Dendritic cell treated with granulocyte-macrophage colony-stimulating factor and Interleukin-4, amounts not matched to agents 40 ng/mL and 50 ng/mL, for 4 days (primary cell): ENCODE measurements around the gene CASKIN2.
A peak's percentile ranks its signal among the peaks of the same experiment; 100 is the strongest.

Experiments used
- H3K27ac Mint-ChIP-seq: one replicate; pipeline ENCODE4 v1.8.0; 2022; ENCODE audit warnings: mild to moderate bottlenecking, mixed read lengths
- H3K27me3 Mint-ChIP-seq: one replicate; pipeline ENCODE4 v1.8.0; 2022; ENCODE audit warnings: mild to moderate bottlenecking, mixed read lengths
- H3K36me3 Mint-ChIP-seq: one replicate; pipeline ENCODE4 v1.8.0; 2022; ENCODE audit warnings: low read depth, mixed read lengths
- H3K4me1 Mint-ChIP-seq: one replicate; pipeline ENCODE4 v1.8.0; 2022; ENCODE audit warnings: low read depth, mixed read lengths
- H3K4me3 Mint-ChIP-seq: one replicate; pipeline ENCODE4 v1.8.0; 2022; ENCODE audit warnings: mild to moderate bottlenecking, moderate library complexity, mixed read lengths
- H3K9me3 Mint-ChIP-seq: one replicate; pipeline ENCODE4 v1.8.0; 2022; ENCODE audit warnings: mixed read lengths
- intact Hi-C: fragments of 100-400 bp; cut with micrococcal nuclease; formaldehyde crosslinking; loops from one replicate; pipeline ENCODE4 v1.15.0; 2022

The CASKIN2 gene

GRCh38 chr17:75475851-75476250 is 39.5 kb downstream of the CASKIN2 start:
- Mint-ChIP-seq H3K4me1 (peaks cover 28% of the 10 kb centered on the region), H3K9me3 (no peaks in the 10 kb centered on the region), H3K27ac (no peak overlapping the region), H3K36me3 (peaks cover 68% of the 10 kb centered on the region), H3K4me3 (no peak overlapping the region), H3K27me3 (no peaks in the 10 kb centered on the region)
- intact Hi-C loops = no loop called here

GRCh38 chr17:75475144-75475835 is 40.0 kb downstream of the CASKIN2 start:
- Mint-ChIP-seq H3K36me3 (peaks cover 68% of the 10 kb centered on the region), H3K27me3 (no peaks in the 10 kb centered on the region), H3K4me3 (no peak overlapping the region), H3K27ac (no peak overlapping the region), H3K4me1 (peaks cover 23% of the 10 kb centered on the region), H3K9me3 (no peaks in the 10 kb centered on the region)
- intact Hi-C loops = no loop called here

GRCh38 chr17:75474736-75475135 is 40.6 kb downstream of the CASKIN2 start:
- H3K36me3 Mint-ChIP-seq = peaks cover 65% of the 10 kb centered on the region
- no peak overlapping the region for H3K4me3 Mint-ChIP-seq
- no peak overlapping the region for H3K27ac Mint-ChIP-seq
- peaks cover 17% of the 10 kb centered on the region for H3K4me1 Mint-ChIP-seq
- intact Hi-C loops = no loop called here
- H3K9me3 Mint-ChIP-seq = no peaks in the 10 kb centered on the region
- no peaks in the 10 kb centered on the region for H3K27me3 Mint-ChIP-seq

GRCh38 chr17:75473246-75473645 is 42.1 kb downstream of the CASKIN2 start:
- Mint-ChIP-seq H3K27me3 (no peaks in the 10 kb centered on the region), H3K36me3 (peaks cover 69% of the 10 kb centered on the region), H3K27ac (no peak overlapping the region), H3K4me1 (peaks cover 16% of the 10 kb centered on the region), H3K4me3 (no peak overlapping the region), H3K9me3 (no peaks in the 10 kb centered on the region)
- intact Hi-C loops = no loop called here

- Mint-ChIP-seq H3K4me1 (peaks cover 9% of the 10 kb centered on the region), H3K27ac (no peak overlapping the region), H3K36me3 (peaks cover 69% of the 10 kb centered on the region), H3K4me3 (no peak overlapping the region), H3K9me3 (no peaks in the 10 kb centered on the region), H3K27me3 (no peaks in the 10 kb centered on the region)
- intact Hi-C loops = no loop called here
Observed at GRCh38 chr17:75472119-75472518, 43.2 kb downstream of the CASKIN2 start.

GRCh38 chr17:75471207-75471606 is 44.1 kb downstream of the CASKIN2 start:
- H3K36me3 Mint-ChIP-seq = peaks cover 64% of the 10 kb centered on the region
- intact Hi-C loops = no loop called here
- no peaks in the 10 kb centered on the region for H3K9me3 Mint-ChIP-seq
- no peak overlapping the region for H3K27ac Mint-ChIP-seq
- H3K4me3 Mint-ChIP-seq = no peak overlapping the region
- peaks cover under 1% of the 10 kb centered on the region for H3K4me1 Mint-ChIP-seq
- no peaks in the 10 kb centered on the region for H3K27me3 Mint-ChIP-seq

- Mint-ChIP-seq H3K36me3 (peaks cover 48% of the 10 kb centered on the region), H3K4me3 (no peak overlapping the region), H3K27ac (no peak overlapping the region), H3K4me1 (no peaks in the 10 kb centered on the region), H3K27me3 (no peaks in the 10 kb centered on the region), H3K9me3 (no peaks in the 10 kb centered on the region)
- intact Hi-C loops = no loop called here
Observed at GRCh38 chr17:75468779-75469373, 46.5 kb downstream of the CASKIN2 start.

- no peak overlapping the region for H3K27ac Mint-ChIP-seq
- no peak overlapping the region for H3K4me3 Mint-ChIP-seq
- no peaks in the 10 kb centered on the region for H3K9me3 Mint-ChIP-seq
- no peaks in the 10 kb centered on the region for H3K27me3 Mint-ChIP-seq
- intact Hi-C loops = no loop called here
- H3K4me1 Mint-ChIP-seq = no peaks in the 10 kb centered on the region
- peaks cover 48% of the 10 kb centered on the region for H3K36me3 Mint-ChIP-seq
Observed at GRCh38 chr17:75468291-75468754, 47.0 kb downstream of the CASKIN2 start.

GRCh38 chr17:75465039-75465438 is 50.3 kb downstream of the CASKIN2 start:
- Mint-ChIP-seq H3K9me3 (no peaks in the 10 kb centered on the region), H3K27ac (no peak overlapping the region), H3K4me1 (peaks cover 9% of the 10 kb centered on the region), H3K4me3 (no peak overlapping the region), H3K36me3 (peaks cover 24% of the 10 kb centered on the region), H3K27me3 (no peaks in the 10 kb centered on the region)
- intact Hi-C loops = no loop called here

- H3K4me1 Mint-ChIP-seq = peaks cover 22% of the 10 kb centered on the region
- no peaks in the 10 kb centered on the region for H3K27me3 Mint-ChIP-seq
- no peaks in the 10 kb centered on the region for H3K9me3 Mint-ChIP-seq
- no peak overlapping the region for H3K4me3 Mint-ChIP-seq
- H3K36me3 Mint-ChIP-seq = peaks cover 17% of the 10 kb centered on the region
- no peak overlapping the region for H3K27ac Mint-ChIP-seq
- intact Hi-C loops = no loop called here
Observed at GRCh38 chr17:75463603-75464002, 51.7 kb downstream of the CASKIN2 start.

GRCh38 chr17:75460295-75460694 is 55.0 kb downstream of the CASKIN2 start:
- Mint-ChIP-seq H3K4me3 (no peak overlapping the region), H3K4me1 (peaks cover 40% of the 10 kb centered on the region), H3K27ac (peak overlapping the region; percentile 45), H3K27me3 (no peaks in the 10 kb centered on the region), H3K9me3 (no peaks in the 10 kb centered on the region), H3K36me3 (peaks cover 22% of the 10 kb centered on the region)
- intact Hi-C loops = no loop called here

GRCh38 chr17:75459590-75460267 is 55.6 kb downstream of the CASKIN2 start:
- peaks cover 21% of the 10 kb centered on the region for H3K36me3 Mint-ChIP-seq
- no peaks in the 10 kb centered on the region for H3K27me3 Mint-ChIP-seq
- no peaks in the 10 kb centered on the region for H3K9me3 Mint-ChIP-seq
- intact Hi-C loops = no loop called here
- no peak overlapping the region for H3K4me3 Mint-ChIP-seq
- H3K4me1 Mint-ChIP-seq = peaks cover 40% of the 10 kb centered on the region
- peak overlapping the region; percentile 45 for H3K27ac Mint-ChIP-seq

GRCh38 chr17:75459246-75459589 is 56.1 kb downstream of the CASKIN2 start:
- Mint-ChIP-seq H3K27me3 (no peaks in the 10 kb centered on the region), H3K36me3 (peaks cover 16% of the 10 kb centered on the region), H3K9me3 (no peaks in the 10 kb centered on the region), H3K4me1 (peaks cover 41% of the 10 kb centered on the region), H3K27ac (peak overlapping the region; percentile 22), H3K4me3 (no peak overlapping the region)
- intact Hi-C loops = no loop called here

- Mint-ChIP-seq H3K9me3 (no peaks in the 10 kb centered on the region), H3K27ac (peak overlapping the region; percentile 98), H3K4me3 (peak overlapping the region; percentile 86), H3K27me3 (no peaks in the 10 kb centered on the region), H3K36me3 (peaks cover 10% of the 10 kb centered on the region), H3K4me1 (peaks cover 48% of the 10 kb centered on the region)
- intact Hi-C loops = no loop called here
Observed at GRCh38 chr17:75457047-75457654, 58.2 kb downstream of the CASKIN2 start.
